K562 (cell line): ENCODE measurements around the gene ATF5. TPM values are rescaled to one million over a fixed set of nuclear protein-coding genes. Genes with fewer than 3 reads are reported as not detected.

Source experiments
- CBFB ChIP-seq: sonication (generic); formaldehyde crosslinking; IDR thresholded peaks from 2 replicates; pipeline ENCODE4 v1.4.0; 2020; ENCODE audit warnings: mild to moderate bottlenecking, missing genetic modification reagents
- CBX2 ChIP-seq: fragments of 200-600 bp; sonication (generic); IDR thresholded peaks from one replicate; pipeline ENCODE4 v1.6.1; 2012; ENCODE audit warnings: mild to moderate bottlenecking, low read length, inconsistent platforms; ENCODE audit not compliant: insufficient read depth, poor library complexity, severe bottlenecking
- CREB3L1 ChIP-seq: fragments of 450-650 bp; IDR thresholded peaks from 2 replicates; pipeline ENCODE4 v1.6.1; 2014; ENCODE audit warnings: low read depth, mild to moderate bottlenecking, moderate library complexity, borderline replicate concordance
- E2F3 ChIP-seq: fragments of 250-450 bp; sonication (Bioruptor Pico); IDR thresholded peaks from 2 replicates; pipeline ENCODE4 v1.4.0; 2020; ENCODE audit warnings: mild to moderate bottlenecking
- EP400 ChIP-seq: fragments of 450-650 bp; IDR thresholded peaks from 2 replicates; pipeline ENCODE4 v1.6.1; 2017; ENCODE audit warnings: antibody characterized with exemption, mild to moderate bottlenecking, moderate library complexity
- KLF1 ChIP-seq: fragments of 450-650 bp; IDR thresholded peaks from 2 replicates; pipeline ENCODE4 v1.6.1; 2016; ENCODE audit warnings: missing genetic modification characterization, missing compliant biosample characterization
- NFIX ChIP-seq: fragments of 250-450 bp; sonication (Bioruptor Pico); IDR thresholded peaks from 2 replicates; pipeline ENCODE4 v1.4.0; 2020; ENCODE audit warnings: low read depth, mild to moderate bottlenecking, moderate library complexity
- POLR2B ChIP-seq: fragments of 450-650 bp; IDR thresholded peaks from 2 replicates; pipeline ENCODE4 v1.6.1; 2018; ENCODE audit warnings: low read depth; ENCODE audit not compliant: partially characterized antibody
- RBM15 ChIP-seq: fragments of 200-400 bp; formaldehyde crosslinking; IDR thresholded peaks from 2 replicates; pipeline ENCODE4 v1.6.1; 2018; ENCODE audit warnings: mild to moderate bottlenecking, low read length, moderate library complexity; ENCODE audit not compliant: insufficient read depth
- SRSF1 ChIP-seq: fragments of 200-400 bp; formaldehyde crosslinking; IDR thresholded peaks from 2 replicates; pipeline ENCODE4 v1.6.1; 2017; ENCODE audit warnings: mild to moderate bottlenecking, low read depth, low read length, moderate library complexity
- STAT5A ChIP-seq: IDR thresholded peaks from 2 replicates; pipeline ENCODE4 v1.6.1; 2012; ENCODE audit warnings: low read length, inconsistent platforms, borderline replicate concordance
- THAP12 ChIP-seq: fragments of 250-450 bp; sonication (Bioruptor Pico); IDR thresholded peaks from 2 replicates; pipeline ENCODE4 v1.9.0; 2021; ENCODE audit warnings: mild to moderate bottlenecking, inconsistent platforms
- ZBTB9 ChIP-seq: fragments of 450-650 bp; formaldehyde crosslinking; IDR thresholded peaks from 2 replicates; pipeline ENCODE4 v1.4.0; 2020; ENCODE audit warnings: mild to moderate bottlenecking, moderate library complexity
- ZFP91 ChIP-seq: sonication (generic); formaldehyde crosslinking; IDR thresholded peaks from 2 replicates; pipeline ENCODE4 v1.8.0; 2022; ENCODE audit warnings: mild to moderate bottlenecking, missing genetic modification reagents
- ZNF253 ChIP-seq: fragments of 250-450 bp; sonication (Bioruptor Pico); conservative IDR thresholded peaks from 2 replicates; pipeline ENCODE4 v1.6.1; 2021; ENCODE audit warnings: mild to moderate bottlenecking
- ZNF507 ChIP-seq: conservative IDR thresholded peaks from 2 replicates; pipeline ENCODE4 v1.6.1; 2017; ENCODE audit warnings: missing genetic modification characterization, missing compliant biosample characterization
- ZNF592 ChIP-seq: fragments of 450-650 bp; IDR thresholded peaks from 2 replicates; pipeline ENCODE4 v1.6.1; 2017; ENCODE audit warnings: antibody characterized with exemption, mild to moderate bottlenecking
- polyA plus RNA-seq, 8 experiments: library from polyadenylated mRNA; depleted of rRNA in 4 of 8; stranded (reverse) in 5 of 8; unstranded in 3 of 8; fragments of >200 nt; fragmentation: Nextera tagmentation in 2 of 8; fragmentation: Illumina TruSeq in 1 of 8; extraction: Ambion mirVana in 2 of 8; extraction: Trizol in 1 of 8; gene quantifications; 2 replicates each; pipeline versions ENCODE4 v1.2.1 to v1.2.3, GENCODE V29; 2011 to 2014; ENCODE audit warnings: inconsistent platforms in 1 of 8, missing spikeins in 1 of 8
- total RNA-seq, 7 experiments: library from RNA; depleted of rRNA in 6 of 7; stranded (reverse); fragments of >200 nt in 6 of 7; fragmentation: Illumina TruSeq in 2 of 7; extraction: Trizol in 2 of 7; gene quantifications; 2 replicates each; pipeline versions ENCODE4 v1.2.1 to v1.2.3, GENCODE V29; 2011 to 2021; ENCODE audit warnings: low replicate concordance in 1 of 7

ATF5 gene
- total and polyA plus RNA-seq, 9 of the 15 experiments (the other 6 are each of a cell fraction or from before 2014, with no cell fraction given) = 3.0 to 57.6 (median 11.1) TPM

GRCh38 chr19:49929121-49929610 is at the start of gene ATF5, which contains the start of gene NUP62 (continued):
- 0 out of 2 replicates have a peak, but pooled peaks have one; percentile 55 for TF ChIP-seq ZFP91 (CRISPR knock-in tag)
- TF ChIP-seq ZBTB9 = peak; percentile 25; the same call in 1 of the 2 replicates
- TF ChIP-seq EP400 = peak; percentile 98
- TF ChIP-seq CBFB (CRISPR knock-in tag) = 0 out of 2 replicates have a peak, but pooled peaks have one; percentile 37
- no peak for TF ChIP-seq NFIX (CRISPR knock-in tag)
- no peak for TF ChIP-seq STAT5A
- TF ChIP-seq SRSF1 = no peak
- peak; percentile 98 for TF ChIP-seq POLR2B
- TF ChIP-seq CREB3L1 = no peak
- TF ChIP-seq KLF1 = no peak; the same call in 1 of the 2 replicates
- TF ChIP-seq RBM15 = no peak
- TF ChIP-seq ZNF507 (tag) = no peak
- no peak for TF ChIP-seq CBX2
- TF ChIP-seq ZNF253 (CRISPR knock-in tag) = no peak
- TF ChIP-seq THAP12 (CRISPR knock-in tag) = peak; percentile 46; the same call in 1 of the 2 replicates
- peak; percentile 95 for TF ChIP-seq ZNF592
- peak; percentile 96 for TF ChIP-seq E2F3 (CRISPR knock-in tag)
